RPMI8226 (cell line): ENCODE data around the gene CFAP58.
A peak's percentile ranks its signal among the peaks of the same experiment; 100 is the strongest.

ENCODE experiments used
- DNase-seq: peaks from one replicate; pipeline ENCODE4 v3.0.0-alpha.2; 2015

The CFAP58 gene, protein sequence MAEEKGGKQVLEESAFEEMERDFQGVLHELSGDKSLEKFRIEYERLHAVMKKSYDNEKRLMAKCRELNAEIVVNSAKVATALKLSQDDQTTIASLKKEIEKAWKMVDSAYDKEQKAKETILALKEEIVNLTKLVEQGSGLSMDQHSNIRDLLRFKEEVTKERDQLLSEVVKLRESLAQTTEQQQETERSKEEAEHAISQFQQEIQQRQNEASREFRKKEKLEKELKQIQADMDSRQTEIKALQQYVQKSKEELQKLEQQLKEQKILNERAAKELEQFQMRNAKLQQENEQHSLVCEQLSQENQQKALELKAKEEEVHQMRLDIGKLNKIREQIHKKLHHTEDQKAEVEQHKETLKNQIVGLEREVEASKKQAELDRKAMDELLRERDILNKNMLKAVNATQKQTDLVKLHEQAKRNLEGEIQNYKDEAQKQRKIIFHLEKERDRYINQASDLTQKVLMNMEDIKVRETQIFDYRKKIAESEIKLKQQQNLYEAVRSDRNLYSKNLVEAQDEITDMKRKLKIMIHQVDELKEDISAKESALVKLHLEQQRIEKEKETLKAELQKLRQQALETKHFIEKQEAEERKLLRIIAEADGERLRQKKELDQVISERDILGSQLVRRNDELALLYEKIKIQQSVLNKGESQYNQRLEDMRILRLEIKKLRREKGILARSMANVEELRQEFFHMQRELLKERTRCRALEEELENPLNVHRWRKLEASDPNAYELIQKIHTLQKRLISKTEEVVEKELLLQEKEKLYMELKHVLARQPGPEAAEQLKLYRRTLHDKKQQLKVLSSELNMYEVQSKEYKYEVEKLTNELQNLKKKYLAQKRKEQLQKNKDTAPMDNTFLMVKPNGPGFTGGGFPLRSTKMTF

DNA sequence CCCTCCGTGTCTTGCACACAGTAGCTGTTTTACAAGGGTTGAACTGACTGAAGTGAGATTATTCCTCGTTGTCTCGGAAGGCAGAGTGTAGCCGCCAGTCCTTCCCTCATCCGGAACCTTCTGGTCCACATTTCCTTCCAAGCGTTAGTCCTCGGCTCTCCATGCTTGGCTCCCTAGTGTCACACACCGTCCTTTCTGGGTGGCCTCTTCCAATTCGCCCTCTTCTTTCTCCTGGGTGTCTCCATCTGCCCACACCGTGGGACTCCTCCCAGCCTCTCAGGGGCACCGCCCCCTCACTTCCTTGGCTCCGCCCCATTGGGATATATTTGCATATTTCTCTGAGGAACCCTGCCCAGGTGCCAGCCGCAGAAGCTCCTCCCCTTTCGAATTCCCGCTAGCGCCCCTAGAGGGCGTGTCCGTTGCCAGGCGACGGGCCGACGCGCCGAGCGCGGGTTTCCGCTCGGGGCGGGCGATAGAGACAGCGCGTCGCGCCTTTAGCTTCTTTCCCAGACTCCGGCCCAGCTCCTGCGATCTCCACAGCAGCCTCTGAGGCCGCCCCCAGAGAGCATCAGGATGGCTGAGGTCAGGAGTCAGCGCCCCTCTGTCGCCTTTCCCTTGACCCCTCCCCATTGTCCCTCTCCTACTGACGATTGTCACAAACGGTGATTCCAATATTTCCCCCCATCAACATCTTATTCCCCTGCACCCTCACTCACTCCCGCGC lies at the start of gene CFAP58:
CFAP58 (plus strand) TSS at position 509 of the 724 bp plus-strand sequence; CDS start at position 574, 65 bp downstream.
- DNase-seq: peak; percentile 94

DNA sequence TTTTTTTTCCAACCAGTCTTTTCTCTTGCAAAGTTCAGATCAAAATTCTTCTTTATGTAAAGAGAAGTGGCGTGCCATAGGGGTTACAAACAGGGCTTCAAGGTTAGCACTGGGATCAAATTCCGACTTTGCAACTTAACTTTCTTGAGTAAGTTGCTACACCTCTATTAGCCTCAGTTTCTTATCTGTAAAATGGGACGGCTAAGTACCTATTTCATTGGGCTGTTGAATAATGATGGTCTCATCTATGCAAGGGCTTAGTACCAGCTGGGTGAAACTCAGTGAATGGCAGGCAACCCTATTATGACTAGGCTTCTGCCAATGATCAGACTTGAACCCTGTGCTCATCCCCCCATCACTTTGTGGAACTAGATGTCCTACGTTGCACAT lies 49.3 kb upstream of the CFAP58 start:
- DNase-seq: no peak

DNA sequence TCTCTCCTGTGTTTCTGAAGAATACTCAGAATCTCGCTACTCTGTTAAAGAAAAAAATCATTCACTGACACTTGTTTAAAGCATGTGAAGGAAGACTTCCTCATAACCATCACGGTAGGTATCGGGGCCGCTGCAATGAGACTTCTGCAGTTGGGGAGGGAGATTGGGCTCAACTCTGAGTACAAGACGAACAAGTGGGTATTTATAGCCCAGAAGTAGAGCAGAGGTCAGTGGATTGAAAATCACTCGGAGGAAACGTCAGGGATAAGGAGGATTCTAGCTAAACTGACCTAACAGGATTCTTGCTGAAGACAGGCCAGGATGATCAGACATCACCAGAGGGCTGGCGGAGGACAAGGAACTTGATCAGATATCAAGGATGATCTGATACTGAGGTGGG lies 48.7 kb upstream of the CFAP58 start:
- no peak for DNase-seq

DNA sequence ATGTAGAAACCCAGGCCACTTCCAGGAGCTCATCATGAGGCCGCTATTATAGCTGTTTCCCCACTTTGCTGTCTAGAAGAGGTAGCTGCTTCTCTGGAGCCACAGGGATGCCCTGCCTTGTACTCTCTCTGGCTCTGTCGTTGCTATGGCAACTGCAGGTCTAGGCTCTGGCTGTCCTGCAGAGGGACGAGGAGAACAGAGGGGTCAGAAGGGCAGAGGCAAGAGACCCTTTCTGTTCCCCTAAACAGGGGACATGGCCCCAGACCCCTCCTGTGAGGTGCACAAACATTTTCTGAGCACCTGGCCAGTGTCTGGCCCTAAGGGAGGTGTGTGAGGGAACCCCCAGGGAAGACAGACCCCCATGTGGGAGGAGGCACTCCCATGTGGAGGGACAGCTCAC lies 46.7 kb upstream of the CFAP58 start:
- no peak for DNase-seq

DNA sequence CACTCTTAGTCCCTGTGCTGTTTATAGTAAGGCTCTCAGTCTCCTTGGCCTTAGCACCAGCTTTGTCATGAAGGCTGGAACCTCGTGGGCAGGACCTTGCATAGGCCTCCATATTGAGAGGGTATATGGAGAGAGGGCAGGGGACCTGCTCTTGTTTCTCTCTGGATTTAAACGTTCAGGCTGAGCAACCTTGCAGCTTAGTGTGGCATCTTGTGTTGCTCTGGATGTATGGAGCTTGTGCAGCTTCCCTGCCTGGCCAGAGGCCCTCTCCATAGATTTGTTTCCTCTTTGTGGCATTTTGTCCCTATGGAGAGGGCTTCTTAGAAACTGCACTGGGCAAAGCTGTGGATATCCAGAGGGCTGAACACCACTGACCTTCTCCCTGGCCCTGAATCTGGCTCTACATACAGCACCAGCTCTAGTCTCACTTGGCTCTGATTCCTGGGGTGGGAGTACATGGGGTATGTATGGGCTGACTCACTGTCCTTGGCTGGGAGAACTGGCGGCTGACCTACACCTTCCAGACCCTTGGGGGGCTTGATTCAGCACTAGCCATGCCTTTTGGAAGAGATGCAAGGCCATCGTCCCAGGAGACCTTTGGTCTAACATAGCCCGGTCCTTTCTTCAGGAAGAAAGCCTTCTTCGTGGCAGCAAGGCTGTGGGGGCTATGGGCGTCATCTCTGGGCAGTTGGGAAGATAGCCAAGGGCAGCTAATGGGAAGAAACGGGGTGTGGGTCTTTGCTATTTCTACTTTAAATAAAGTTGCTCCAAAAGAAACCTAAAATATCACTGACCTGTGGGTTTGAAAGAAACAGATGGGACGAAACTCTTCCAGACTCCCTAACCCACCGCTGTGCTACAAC lies 45.8 kb upstream of the CFAP58 start:
- DNase-seq: no peak

DNA sequence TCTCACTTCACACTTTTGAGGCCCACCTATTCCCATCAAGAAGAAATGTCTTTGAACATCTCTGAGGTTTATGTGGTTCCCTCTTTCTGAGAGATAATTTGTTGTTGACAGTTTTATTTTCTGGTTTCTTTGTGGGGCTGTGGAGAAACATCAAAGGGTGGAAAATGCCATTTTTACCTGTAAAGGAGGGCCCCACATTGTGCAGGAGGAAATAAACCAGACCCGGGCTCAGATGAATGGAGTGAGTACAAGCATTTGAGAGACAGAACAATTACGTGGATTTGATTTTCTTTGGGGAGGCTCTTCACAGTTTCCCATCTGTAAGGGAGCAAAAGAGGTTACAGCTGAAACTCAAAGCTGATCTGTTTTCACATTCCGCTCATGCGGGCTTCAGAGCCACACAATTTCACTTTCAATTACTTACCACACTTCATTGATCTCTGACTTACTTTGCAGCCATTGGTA lies 45.2 kb upstream of the CFAP58 start:
- DNase-seq: no peak

DNA sequence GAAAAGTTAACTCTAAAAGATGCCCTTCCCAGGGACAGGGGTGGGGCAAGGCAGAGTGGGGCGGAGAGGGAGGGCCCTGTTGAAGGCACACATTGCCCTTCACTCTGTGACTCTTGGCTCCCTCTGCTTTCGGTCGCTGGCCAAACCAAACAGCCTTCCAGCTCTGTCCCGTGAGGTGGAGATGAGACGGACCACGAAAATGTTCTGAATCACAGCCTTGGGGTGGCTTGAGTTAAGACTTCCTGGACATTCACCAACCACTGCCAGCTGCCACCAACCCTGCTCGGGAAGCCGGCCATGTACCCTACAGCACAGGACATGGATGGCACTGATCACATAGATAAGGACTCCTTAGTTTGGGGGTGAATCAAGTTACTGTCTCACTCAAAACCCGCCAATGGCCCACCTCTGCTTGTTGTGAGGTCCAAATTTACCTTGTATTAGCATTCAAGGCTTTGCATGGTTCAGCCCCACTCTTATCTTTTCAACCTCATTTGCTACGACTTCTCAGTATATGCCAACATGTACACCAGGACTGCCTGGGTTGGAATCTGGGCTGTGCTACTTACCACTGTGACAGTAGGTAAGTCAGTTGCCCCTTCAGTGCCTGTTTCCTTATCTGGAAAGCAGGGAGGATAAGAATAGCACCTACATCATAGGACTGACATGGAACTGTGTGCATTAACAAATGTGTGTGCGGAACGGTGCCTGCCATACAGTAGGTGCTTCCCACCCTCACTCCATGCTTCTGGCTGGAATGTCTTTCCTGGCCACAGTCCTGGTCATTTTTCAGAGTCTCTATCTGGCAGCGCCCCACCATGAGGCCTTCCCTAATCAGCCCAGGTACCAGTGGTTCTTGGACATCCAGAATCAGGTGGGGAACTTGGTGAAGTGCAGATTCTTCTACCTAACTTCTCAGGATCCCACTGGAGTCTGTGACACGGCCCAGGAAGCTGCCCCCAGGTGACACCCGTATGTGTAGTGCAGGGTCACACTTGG lies 43.4 kb upstream of the CFAP58 start:
- no peak for DNase-seq

DNA sequence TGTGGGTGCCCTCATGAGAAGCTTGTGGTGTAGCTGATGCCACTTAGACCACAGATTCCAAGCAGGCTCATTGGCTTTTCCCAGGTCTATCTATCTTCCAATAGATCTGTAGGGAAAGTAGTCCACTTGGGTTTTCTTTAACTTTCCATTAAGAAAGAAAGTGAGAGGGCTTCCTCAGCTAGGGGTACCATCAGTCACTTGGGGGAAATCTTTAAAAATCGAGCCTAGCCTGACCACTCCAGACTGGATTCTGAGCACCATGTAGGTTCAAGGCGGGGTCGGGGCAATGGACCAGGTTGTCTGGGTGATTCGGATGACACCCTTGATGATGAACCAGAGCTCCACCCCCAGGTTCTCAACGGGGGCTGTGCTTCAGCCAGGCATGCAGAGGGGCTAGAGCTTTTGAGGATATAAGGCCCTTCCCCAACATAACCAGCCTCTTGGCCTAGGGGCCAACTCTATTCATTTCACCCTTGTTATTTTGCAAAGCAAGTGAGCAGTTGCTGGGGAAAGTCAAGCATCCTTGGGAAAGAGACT lies 42.4 kb upstream of the CFAP58 start:
- no peak for DNase-seq

DNA sequence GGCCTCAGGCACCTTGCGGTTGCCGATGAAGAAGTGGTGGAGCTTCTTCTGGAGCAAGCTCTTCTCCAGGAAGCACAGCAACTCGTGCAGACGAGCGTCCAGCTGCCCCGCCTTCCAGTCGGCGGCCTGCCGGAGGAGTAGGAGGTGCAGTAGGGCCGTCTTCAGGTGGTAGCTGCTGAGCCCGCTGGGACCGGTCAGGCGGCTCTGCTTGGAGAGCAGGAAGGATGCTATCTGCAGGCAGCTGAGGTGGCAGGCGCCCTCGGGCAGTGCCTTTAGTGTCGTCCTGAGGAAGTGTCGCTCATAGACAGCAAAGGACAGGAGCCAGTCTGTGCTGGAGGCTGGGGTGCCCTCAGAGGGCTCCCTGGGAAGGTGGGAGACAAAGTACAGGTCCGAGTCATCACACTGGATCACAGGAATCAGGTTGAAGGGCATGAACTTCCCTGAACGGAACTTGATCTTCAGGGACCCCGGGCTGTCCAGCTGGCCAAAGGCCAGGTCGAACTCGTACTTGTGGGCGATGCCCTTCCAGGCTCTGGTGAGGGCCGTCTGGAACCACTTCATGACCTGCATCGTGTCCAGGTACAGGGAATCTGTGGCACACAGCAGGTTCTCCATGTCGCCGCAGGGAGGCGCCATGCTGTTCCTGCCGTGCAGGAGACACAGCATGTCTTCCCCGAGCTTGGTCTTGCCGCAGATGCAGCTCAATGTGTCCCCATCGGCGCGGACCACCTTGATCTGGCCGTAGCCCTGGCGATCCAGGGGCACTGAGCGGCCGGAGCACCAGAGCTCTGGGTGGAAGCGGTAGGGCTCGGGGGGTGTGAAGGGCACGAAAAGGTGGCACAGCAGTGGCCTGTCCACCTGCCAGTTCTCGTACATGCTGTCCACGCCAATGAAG lies 38.8 kb upstream of the CFAP58 start:
- DNase-seq: no peak

DNA sequence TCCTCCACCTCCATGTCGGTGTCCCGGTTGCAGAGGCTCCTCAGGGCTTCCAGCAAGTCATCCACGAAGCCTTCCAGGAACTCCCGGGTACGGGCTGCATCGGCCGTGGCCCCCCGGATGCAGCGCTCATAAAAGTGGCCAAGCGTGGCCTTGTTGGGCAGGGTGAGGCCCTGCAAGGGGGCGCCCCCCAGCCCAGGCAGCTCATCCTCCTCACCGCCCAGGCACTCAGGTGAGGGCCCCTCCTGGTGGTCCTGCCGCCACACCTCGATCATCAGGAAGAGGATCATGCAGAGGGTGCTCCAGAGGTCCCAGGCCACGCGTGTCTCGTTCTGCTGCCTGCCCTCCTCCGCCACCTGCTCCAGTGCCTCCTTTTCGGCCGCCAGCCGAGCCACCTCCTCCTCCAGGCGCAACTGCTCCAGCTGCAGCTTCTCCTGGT lies 38.1 kb upstream of the CFAP58 start:
- no peak for DNase-seq

DNA sequence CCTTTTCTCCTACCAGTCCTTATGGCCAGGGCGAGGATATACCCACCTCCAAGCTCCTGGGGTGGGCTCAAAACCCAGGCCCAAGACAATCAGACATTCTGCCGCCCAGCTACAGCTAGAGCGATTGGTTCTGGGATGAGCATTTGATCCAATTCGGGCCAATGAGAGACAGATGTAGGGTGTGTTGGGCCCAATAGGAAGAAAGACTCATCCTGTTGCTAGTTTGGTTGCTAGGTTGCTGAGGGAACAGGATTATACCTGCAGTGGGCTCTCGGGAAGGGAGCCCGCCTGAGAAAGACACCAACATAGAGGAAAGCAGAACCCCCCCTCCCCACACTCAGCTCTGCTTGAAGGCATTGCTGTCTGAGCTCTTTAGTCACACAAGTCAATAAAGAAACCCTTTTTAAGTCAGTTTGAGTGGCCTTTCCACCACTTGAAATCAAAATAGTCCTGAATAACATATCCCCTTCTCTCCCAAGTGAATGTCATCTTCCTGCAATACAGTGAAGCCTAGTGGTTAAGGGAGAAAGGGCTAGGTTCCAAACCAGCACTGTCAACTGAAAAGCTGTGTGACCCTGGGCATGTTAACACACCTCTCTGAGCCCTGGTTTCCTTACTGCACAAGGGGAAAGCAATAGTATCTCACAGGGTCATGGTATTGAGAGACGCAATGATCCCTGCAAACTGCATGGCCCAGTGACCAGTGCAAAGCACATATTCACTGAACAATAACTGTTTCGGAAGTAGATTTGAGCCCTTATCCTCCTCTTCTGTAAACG lies 37.1 kb upstream of the CFAP58 start:
- no peak for DNase-seq

DNA sequence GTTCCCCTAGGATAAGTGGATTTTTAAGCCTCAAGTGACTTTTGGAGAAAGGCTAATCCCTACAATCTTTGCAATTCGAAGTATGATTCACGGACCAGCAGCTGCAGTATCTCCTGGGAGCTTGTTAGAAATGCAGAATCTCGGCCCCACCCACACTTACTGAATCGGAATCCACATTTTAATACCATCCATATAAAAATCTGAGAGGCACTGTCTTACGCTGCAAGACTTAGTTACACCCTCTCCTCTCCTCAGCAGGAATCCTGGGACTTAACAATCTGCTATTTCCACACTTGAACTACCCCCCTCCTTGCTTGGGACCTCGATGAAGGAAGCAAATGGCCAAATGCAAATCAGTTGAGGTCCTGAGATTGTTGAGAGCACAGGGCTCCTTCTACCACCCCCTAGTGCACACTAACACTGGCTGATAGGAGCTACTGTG lies 36.3 kb upstream of the CFAP58 start:
- DNase-seq: no peak

DNA sequence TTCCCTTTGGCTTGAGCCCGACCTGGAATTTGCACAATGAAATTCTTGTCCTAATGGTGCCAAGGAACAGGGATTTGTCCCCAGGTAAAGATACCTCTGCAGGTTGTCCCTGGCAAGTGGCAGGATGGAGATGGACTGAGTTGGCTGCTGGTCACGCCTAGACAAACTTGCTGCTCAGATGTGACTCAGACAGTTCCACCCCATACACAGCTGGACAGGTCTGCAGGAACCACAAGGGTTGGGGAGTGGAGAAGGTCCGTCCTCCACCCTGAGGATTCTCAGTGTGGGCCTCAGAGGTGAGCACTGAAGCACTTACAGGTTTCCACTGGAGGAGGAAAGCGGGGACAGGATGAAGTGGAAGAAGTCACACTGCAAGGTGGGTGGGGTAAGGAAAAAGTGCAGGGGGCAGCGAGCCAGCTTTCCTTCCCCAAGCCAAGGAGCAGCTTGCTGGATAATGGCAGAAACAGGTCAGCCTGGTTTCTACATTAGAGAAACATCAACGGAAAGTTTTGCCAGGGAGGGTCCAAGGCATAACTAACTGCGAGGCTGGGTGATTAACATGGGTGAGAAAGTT lies 35.8 kb upstream of the CFAP58 start:
- no peak for DNase-seq

DNA sequence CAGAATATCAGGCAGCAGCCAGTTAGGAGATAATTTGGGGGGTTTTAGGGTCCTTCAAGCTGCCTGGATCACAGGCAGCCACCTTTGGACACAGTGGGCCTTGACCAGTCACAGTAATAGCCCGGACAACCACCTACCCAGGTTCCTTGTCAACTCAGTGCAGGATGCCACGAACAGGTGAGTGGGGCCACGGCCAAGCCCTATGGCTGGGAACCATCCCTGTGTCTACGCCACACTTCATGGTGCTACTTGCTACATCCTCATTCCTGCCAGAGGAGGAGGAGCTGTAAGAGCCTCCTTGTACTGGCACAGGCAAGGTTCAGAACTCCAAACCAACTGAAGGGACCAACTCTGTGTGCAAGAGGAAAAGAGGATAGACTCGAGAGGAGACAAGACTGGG lies 35.3 kb upstream of the CFAP58 start:
- DNase-seq: no peak

DNA sequence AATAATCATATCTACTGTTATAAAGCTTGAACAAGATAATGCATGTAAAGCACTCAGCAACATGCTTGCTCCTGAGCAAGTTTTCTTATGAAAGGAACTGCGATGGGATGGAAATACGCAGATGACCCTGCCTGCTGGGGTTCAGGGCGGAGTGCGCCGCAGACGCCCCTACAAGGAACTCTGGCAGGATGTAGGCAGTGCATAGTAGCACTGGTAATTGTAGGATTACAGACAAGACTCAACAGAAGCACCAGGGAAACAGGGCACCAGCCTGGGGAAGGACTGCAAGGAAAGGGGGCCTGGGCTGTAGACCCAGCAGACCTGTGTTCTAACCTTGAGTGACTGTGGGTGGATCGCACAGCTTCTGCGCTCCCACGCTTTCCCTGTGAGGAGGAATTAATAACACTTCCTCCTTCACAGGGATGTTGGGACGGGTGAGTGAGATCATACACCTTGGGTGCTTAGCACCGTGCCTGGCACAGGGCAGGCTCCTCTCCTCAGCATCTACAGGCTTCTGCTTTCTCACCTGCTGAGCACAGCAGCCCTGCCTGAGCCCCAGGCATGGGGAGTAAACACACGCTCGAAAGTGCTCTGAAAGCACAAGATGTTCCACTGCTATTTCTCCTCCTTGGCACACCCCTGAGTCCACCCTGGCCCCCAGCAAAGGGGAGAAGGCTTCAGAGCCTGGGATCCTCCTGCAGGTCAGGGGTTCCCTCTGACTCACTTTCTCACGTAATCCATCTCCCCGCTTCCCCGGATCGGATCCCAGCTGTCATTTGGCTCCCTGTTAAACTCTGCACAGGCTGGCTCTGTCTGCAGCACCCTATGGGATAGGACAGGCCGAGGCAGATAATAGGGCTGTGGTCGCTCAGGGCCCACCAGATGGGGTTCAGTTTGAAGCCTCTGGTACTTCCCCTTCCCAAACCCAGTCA lies 34.6 kb upstream of the CFAP58 start:
- no peak for DNase-seq

DNA sequence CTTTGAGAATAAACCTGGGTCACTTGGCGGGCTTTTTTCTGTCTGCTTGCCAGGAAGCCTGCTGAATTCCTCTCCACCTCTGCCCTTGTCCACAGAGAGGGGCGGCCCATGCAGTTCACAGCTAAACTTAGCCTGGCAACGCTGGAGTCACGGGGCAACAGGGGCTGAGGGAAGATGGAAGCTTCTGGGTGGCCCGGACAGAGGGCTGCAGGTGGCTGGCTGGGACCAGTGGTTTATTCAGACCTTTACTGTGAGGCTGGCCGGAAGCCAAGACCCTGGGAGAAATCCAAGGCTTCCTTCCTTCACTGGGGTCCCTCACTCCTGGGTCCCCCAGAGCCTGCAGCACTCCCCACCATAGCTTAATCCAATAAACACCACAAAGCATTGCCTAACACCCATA lies 32.4 kb upstream of the CFAP58 start:
- no peak for DNase-seq
